Measurements from ENCODE around the gene CEP85L. TPM values are rescaled to one million over a fixed set of nuclear protein-coding genes. Genes with fewer than 3 reads are reported as not detected.

CEP85L gene
- polyA plus RNA-seq, 1 donor: 8.9 TPM

DNA sequence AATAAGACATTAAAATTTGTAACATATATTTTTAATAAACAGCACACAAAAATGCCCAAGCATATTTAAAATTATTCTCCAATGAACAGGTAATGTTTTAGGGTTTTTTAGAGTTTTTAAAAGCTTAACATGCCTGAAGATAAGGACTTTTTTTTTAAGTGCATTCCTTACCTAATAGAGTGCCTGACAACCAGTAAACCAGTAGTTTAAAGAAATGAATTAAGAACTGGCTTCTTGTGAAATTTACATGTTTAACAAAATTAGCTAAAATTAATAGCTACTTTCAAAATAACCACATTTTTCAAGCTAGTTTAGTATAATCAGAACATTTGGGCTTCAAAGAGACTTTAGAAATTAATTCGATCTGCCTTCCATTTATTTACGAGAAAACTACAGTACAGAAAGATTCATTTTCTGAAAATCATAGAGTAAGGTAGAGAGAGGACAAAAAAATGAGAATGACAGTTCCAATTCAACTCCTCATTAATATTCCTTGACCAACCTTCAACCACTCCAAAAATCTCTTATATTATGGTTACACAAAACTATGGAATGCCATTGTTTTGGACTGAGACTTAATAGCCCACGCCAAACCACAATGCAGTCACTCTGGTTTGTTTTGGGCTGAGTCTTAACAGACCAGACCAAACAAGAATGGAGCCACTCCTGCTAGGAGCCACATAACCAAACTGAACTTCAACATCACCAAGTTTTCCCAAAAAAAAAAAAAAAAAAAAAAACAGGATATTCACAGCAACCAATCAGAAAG is 109.0 kb downstream of the CEP85L start:
- no peak for DNase-seq

DNA sequence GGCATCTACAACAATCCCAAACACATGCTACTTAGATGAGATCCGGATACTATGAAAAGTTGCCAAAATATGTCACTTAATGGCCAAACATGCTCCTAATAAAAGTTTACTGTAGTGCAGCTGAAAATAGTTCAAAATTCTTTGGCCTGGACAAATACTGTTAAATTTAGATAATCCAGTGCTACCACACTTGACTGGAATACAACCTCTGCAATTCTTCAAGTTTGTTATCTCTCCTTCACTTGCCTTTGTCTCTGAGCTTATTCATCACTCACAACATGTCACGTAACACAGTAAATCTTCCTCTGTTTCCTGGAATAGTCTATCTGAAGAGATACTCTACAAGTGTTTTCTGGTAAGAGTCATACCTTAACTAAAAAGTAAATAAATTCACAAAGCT is 113.8 kb downstream of the CEP85L start:
- DNase-seq: no peak

DNA sequence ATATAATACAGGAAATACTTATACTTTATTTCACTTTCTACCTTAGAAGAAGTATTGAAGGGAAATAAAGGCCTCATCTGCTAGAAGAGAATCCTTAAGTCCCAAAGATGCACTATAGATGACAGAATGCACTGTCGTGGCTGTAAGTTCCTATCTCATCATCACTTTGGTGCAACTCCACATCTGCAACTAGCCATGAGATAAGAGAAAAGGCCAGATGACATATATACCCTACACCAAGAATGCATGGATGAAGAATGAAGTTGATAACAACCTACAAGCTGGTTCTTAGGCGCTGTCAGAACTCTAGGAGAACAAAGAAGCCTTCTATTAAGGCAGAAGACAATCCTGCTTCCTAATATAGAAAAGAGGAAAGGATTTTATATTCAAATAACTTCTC is 114.9 kb downstream of the CEP85L start:
- DNase-seq: no peak

DNA sequence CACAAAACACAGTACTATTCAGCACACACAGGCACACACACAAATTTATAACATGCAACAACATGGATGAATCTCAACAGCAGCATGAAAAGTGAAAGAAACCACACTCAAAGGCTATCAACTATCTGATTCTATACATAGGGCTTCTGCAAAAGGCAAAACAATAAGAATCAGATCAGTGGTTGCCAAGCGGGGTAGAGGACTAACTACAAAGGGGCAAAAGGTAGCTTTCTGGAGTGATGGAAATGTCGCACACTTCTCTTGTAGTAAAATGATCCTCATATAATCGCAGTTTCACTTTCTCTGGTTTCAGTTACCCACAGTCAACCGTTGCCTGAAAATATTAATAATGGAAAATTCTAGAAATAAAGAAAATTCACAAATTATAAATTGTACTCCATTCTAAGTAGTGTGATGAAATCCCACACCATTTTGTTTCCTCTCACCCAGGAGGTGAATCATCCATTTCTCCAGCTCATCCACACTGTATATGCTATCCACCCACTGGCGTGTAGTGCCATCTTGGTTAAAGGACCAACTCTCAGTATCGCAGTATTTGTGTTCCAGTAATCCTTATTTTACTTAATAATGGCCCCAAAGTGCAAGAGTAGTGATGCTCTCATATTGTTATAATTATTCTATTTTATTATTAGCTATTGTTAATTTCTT is 116.1 kb downstream of the CEP85L start:
- DNase-seq: no peak

DNA sequence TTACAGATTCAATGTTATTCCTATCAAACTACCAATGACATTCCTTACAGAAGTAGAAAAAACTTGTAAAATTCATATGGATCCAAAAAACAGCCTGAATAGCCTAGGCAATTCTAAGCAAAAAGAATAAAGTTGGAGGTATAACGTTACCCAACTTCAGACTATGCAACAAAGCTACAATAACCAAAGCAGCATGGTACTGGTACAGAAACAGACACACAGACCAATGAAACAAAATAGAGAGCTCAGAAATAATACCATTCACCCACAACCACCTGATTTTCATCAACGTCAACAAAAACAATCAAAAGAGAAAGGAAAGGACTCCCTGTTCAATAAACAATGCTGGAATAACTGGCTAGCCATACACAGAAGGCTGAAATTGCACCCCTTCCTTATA is 120.4 kb downstream of the CEP85L start:
- DNase-seq: no peak

DNA sequence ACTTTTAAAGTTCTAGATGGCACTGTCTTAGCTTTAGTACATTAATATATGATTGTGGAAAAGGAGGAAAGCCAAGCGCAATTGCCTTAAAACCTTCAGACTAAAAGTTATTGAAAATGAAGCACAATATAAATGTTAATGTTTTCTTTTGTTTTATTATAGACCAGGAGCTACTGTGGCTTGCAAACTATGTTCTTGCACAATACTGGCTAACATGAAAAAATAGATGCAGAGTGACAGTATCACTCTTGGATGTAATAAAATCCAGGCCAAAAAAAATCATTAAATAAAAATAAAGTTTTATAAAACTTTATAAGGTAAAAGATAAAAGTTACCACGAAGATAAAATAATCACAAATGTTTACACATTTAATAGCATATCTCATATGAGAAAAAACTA is 121.6 kb downstream of the CEP85L start:
- DNase-seq: no peak

DNA sequence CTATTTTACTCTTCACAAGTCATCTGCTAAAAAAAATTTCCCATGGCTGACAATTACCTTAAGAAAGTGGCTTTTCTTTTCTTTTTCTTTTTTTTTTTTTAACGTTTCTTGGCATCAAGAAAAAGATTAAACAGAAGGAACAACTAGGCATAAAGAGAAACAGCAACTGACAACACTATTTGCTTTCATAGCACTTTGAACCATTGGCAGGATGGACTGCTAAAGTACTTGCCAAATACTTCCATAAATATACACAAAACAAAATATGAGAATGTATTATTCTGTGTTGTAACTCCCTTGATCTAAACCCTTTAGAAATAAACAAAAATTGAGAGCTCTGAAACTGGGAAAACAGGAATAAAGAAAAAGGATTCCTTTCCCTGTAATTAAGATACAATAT is 123.3 kb downstream of the CEP85L start:
- no peak for DNase-seq

DNA sequence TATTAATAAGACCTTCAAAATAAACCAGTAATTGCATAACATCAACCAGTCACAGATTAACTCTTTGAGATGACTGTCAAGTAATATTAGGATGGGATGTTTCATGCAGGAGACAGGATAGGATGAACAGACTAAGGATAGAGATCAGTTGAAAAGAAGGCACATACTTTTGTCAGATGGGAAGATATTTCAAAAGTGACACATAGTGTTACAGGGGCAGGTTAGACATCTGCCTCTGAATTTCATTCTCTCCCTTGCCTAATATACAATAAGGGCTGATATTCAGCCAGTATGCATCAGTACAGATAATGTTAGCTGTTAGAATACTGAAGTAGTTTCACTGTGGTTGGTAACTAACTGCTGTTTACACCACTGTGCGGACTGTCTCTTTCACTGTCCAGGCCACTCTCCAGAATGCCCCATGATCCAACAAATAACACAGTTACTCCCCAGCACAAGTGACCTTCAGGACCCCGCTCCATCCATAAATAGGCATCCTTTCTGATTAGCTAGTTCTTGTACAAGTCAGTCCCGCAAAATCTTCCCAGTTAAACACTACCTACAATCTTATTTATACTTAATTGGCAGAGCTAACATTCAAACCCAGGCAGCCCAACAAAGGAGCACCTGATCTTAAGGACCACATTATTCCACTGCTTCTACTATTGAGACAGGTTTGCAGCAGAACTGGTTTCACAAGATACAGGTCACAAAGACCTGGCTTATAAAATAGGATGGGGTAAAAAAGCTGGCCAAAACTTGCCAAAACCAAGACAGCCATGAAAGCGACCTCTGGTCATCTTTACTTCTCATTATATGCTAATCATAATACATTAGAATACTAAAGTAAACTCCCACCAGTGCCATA is 125.2 kb downstream of the CEP85L start:
- DNase-seq: no peak

DNA sequence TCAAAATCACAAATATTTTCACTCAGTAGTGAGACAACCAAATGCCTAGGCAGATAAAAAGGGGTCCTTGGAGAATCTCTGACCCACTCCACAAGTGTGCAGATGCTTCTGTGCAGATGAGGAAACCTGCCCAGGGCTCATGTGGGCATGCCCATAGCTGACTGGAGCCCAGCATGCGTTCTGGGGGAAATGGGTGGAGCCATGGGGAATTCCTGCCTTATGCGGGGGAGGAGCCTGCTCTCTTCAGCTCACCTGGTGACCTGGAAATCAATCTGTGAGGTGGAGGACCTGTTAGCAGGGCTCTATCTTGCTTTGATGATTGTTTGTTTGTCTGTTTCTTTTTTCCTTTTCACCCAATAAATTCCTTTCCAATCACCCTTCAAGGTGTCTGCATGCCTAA is 126.7 kb downstream of the CEP85L start:
- no peak for DNase-seq

DNA sequence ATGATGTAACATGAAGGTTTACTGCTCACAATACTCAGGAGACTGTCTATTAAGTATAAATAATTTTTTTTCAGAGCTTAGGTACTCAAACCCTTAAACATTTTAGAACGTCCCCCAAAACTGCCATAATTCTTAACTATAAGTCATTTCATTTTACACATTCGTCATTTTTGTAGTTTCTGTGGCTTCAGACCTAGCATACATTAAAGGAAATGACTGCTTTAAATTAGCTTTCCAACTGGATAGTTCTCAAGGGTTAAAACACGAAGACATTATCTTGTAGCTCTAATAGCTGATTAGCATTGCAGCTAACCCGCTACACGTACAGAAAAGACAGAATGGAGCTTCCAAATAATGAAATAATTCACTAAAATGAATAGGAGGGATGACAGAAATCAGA is 128.2 kb downstream of the CEP85L start:
- DNase-seq: no peak

DNA sequence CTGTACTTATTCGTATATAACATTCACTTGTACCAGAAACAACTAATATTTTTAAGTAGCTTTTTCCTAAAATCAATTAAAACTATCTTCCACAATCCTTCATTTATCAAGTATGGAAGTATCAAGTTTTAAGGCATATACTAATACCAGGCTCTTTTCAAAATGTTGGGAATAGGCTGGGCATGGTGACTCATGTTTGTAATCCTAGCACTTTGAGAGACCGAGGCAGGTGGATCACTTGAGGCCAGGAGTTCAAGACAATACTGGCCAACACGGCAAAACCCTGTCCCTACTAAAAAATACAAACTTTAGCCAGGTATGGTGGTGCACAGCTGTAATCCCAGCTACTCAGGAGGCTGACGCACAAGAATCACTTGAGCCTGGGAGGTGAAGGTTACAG is 129.0 kb downstream of the CEP85L start:
- no peak for DNase-seq

DNA sequence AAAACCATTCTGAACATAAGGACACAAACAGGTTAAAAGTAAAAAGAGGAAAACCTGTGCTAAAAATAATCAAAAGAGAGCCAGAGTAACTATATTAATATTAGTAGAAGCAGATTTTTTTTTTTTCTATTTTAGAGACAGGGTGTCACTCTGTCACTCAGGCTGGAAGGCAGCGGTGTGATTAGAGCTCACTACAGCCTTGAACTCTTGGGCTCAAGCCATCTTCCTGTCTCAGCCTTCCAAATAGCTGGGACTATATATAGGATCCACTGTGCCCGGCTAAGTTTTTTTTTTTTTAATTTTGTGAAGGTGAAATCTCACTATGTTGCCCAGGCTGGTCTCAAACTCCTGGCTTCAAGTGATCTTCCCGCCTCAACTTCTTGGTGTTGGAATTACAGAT is 136.7 kb downstream of the CEP85L start:
- no peak for DNase-seq

DNA sequence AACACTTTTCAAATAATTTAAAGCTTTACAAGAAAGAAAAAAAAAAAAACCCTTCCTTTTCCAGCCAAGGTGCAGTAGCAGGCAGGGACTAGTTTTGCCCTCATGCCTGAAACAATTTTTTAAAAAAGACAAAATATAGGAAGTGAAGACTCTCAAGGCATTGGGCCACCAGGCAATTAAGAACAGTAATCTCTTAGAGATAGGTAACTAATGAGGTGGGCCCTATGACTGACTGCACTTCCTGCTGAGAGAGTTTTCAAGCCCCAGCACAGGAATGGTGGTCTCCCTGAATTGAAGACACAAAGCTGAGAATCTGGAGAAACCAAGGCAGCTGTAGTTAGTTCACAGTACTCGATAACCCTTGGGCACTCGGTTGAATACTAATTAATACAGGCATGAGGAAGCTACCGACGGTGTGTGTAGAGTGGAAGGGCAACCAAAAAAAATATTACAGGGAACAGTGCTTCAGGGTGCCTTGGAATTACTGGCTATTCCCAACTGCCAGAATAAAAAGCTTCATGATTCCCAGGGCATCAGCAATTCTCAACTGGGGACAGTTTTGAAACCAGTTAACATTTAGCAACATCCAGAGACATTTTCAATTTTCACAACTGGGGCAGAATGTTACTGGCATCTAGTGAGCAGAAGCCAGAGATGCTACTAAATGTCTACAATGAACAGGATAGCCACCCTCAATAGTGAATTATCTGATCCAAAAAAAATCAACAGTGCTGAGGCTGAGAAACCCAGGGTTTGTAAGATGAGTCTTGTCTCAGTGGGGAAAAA is 139.3 kb downstream of the CEP85L start:
- no peak for DNase-seq

DNA sequence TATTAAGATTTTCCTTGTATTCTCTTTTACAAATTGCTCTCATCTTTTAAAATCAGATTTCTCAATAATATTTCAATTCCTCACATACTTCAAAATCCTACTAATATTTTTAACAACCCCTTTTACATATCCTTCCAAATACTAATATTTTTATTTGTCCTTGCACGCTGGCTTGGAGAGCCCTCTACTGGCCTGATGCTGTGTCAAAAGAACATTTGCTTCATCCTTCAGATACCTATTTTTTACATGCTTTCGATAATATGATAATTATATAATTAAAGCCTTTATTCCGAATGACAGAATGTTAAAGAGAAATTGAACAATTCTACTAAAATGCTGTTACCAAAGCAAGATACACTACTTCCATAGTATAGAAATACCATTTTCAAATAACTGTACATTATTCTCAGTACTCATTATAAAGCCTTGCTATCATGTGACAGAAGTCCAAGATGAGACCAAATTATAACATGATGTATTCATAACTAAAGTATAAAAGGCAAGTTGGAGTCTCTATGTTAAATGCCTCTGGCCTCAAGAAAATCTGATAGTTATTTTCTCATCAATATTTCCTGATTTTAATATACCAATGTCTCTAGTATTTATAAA is 142.3 kb downstream of the CEP85L start:
- DNase-seq: peak; percentile 8

DNA sequence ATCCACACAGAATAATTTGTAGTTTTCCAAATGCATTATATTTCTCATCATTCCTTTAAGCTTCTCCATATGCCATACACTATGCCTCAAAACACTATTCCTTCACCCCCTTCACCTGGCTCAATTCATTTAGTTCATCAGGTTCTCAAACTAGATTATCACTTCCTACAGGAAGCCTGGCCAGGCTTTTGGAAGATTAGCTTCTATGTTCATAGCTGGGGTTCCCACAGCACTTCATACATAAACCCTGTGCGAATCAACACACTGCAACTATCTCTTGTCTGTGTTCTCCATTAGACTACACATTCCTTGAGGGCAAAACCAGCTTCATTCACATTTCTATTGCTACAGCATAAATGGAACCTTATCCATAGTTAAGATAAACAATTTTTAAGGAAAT is 143.8 kb downstream of the CEP85L start:
- DNase-seq: no peak

DNA sequence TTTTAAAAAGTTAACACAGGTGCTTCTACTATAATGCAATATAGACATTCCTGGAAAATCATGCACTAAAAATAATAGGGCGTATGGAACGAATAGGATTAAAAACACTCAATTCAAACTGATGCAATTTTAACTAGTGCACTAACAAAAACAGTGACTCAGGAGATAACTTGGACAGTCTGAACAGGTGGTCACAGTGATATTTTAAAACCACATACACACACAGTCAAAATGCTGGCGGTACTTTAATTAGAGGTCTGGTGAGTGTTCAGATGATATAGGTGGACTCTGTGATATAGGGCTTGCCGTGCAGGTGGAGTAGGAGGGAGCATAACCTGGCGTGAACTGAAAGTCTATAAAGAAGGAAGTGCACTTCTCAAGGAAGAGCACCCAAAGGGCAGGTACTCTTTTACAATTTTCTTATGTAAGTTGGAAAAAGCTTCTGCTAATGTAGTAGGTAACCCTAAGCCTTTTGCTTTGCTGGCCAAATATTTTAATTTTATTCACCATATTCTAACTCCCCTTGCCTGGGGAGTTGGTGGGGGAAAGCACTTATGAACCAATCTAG is 145.2 kb downstream of the CEP85L start:
- no peak for DNase-seq

DNA sequence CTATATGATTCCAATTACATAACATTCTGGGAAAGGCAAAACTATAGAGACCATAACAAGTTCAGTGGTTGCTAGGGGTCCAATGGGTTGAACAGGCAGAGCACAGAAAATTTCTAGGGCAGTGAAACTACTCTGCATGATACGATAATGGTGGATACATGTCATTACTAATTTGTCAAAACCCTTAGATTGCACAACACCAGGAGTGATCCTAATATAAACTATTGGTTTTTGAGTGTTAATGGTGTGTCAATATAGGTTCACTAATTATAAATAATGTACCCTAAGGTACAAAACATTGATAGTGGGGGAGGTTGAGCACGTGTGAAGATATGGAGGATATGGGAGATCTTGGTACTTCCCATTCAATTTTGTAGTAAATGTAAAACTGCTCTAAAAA is 145.7 kb downstream of the CEP85L start:
- no peak for DNase-seq

DNA sequence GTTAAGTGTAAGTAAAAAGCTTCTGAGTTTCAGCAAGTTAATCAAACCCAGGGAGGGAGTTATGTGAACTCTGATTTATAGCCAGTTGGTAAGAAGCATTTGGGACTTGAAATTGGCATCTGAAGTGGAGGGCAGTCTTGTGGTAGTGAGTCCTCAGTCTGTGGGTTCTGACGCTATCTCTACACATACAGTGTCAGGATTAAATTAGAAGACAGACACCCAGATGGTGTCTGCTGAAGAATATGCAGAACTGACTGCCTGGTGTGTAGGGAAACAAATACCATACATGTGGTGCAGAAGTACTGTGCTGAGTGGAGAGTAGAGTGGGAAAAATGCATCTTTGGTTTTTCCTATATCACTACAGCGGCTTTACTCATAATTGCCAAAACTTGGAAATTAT is 146.8 kb downstream of the CEP85L start:
- no peak for DNase-seq

DNA sequence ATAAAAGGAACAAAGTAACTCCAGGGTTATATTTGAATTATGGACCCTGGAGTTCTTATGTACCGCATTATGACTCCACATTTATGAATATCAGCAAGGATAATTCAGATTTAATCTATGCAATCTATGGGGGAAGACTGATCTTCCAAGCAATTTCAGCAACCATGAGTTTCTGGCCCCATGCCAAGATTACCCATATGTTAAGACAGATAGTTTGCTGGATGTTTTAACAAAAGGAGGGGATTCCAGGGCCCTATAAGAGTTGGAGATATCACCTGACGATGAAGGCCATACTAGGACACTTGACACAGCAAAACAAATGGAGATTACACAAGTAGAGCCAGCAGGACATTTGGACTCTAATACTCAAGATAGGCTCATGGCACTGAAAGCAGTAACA is 149.2 kb downstream of the CEP85L start:
- no peak for DNase-seq

DNA sequence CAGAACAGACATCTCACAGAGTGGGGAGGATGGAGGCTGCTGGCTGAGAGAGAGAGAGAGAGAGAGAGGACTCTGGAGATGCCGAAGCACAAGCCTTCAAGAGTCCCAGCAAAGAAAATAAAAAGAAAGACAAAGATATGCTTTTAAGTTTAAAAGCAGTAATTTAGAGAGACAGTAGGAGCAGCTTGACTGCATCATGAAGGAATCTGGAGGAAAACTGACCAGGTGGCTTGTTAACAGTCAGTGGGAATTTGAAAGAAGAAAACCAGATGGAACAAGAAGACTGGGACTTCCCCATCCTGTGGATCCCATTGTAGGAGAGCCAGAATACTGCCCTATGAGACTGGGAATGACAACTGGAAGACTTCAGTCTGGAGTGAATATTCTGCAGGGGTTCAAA is 149.6 kb downstream of the CEP85L start:
- DNase-seq: peak; percentile 53

DNA sequence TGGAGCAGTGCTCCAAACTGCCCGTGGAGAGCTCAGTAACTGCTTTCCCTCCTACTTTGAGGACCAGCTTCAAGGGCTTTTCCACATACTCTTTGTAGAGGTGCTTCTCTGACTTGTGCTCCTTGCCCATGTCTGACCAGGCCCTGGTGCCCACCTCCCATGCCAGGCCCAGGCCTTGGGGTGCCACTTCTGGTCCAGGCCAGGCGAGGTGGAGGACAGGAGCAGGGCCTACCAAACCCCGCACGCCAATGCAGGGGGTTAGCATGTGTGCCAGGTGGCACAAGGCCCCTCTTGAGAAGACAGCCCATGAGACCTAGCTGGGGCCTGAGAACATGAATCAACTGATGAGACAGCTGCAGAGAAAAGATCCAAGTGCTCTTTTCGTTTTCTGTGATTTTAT is 150.3 kb downstream of the CEP85L start:
- no peak for DNase-seq

Measured in left kidney (tissue), 2 donors.